GM21528 (cell line): Measurements from ENCODE around the gene GNAS-AS1.

Experiments used
- ATAC-seq: cut with Tn5 transposase; IDR thresholded peaks from one replicate; pipeline ENCODE4 v1.9.1; 2021; ENCODE audit warnings: mild to moderate bottlenecking, moderate library complexity; ENCODE audit not compliant: unreplicated experiment, low FRiP score

GNAS-AS1 gene

DNA sequence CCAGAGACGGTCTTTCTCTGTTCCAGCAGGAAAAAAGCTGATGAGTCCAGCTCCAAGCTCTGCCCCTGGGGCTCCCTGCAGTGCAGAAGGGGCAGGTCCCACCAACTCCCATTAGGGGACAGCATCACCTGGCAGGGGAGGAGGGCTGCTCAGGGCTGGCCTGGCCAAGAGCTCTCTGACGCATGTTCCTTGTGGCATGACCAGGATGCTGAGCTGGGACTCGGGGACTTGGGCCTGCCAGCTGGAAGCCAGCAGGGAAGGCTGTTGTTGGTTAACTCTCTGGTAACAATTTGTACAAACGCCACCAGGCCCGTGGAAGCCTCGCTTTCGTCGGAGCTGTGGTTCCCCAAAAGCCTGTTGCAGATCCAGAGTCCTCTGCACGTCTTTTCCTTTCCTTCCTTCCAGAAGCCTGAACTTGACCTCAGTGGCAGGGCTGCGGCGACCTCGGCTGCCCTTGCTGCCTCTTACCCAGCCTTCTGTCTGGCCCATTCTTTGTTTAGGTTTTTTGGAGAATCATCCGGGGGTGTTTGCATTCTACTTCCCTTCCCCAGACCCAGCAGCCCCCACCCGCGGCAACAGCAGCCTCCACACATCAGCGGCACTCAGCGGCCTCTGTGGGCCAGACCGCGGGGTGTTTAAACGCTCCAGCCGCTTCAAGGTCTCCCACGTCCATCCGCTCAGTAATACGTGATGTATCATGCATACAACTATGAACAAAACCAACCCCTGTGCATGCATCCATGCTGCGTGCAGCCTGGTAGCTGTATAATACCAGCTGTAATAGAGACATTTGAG is 63.3 kb downstream of the GNAS-AS1 start:
- ATAC-seq, result no peak

- no peak for ATAC-seq
Measured at GRCh38 chr20:58784321-58785074, 66.2 kb downstream of the GNAS-AS1 start.

GRCh38 chr20:58783511-58784011 is 67.1 kb downstream of the GNAS-AS1 start:
- no peak for ATAC-seq

- no peak for ATAC-seq
Measured at GRCh38 chr20:58781138-58781537, 69.6 kb downstream of the GNAS-AS1 start.

DNA sequence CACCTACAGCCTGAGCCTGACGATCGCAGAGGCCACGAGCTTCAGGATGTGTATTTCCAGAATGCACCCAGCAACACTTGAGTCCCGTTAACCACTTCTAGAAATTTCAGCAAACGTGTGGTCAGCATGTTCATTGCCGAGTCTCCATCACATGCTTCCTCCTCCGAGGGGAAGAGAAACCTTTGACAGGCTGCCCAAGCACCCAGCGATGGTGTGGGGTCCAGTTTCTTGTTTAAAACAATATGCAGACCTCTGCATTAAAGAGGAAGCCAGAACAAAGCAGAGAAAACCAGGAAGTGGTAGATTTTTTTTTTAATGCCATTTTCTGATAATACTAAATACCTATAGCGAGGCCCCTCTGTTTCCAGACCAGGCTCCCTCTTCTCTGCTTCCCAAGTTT is 71.9 kb downstream of the GNAS-AS1 start:
- no peak for ATAC-seq

DNA sequence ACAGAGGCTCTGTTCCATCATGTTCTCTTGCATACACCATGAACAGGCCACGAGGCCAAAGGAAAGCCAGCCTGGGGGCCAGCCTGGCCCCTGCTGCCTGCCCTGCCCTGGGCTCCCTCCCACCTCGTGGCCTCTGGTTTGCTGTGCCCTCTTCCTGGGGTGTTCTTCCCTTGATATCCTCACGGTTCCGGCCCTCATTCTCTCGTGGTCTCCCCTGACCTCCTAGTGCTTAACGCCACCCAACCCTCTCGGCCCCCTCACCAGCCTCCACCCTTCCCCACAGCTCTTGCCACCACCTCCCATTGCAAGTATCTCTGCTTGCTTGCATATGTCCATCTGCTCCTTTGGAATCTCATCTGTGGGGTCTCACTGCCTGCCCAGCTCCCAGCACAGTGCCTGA is 73.0 kb downstream of the GNAS-AS1 start:
- ATAC-seq, result no peak

GRCh38 chr20:58776109-58776508 is 74.6 kb downstream of the GNAS-AS1 start:
- ATAC-seq, result no peak

DNA sequence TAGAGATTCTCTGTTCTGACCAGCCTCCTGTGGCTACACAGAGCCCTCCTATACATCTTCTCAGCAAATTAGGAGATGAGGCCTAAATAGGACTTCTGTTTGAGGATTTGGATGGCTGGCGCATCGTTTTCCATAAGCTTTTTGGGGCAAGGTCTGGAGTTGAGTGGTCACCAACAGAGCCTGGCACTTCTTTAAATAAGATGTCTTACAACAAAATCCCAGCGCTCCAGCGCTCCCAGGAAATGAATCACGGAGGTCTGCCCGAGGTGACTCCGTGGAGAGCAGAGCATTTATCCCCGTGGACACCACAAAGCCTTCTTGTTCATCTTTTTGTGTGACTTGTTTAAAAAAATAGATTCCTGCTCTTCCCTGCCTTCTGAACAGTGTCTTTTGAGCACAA is 75.3 kb downstream of the GNAS-AS1 start:
- ATAC-seq, result no peak

GRCh38 chr20:58774667-58775263 is 75.9 kb downstream of the GNAS-AS1 start:
- ATAC-seq, result no peak

- ATAC-seq, result no peak
Measured at GRCh38 chr20:58774214-58774613, 76.5 kb downstream of the GNAS-AS1 start.

DNA sequence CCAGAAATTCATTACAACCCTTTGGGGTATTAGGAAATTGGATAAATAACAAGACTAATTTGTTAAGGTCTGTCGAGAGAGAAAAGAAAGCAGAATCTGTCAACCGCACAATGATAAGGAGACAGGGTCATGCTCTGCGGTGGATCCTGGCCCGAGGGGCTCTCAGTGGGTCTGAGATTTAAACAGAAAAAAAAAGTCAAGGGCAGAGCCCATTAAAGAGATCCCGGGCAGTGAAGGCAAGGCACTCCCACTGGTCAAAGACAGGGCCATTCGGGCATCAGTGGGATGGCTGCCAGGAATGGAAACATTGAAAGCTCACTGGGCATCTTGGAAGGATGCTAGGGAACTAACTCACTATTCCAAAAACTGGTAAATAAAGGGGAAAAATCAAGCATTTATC is 77.9 kb downstream of the GNAS-AS1 start:
- ATAC-seq, result no peak
